Lower leg skin (tissue), 3 donors: Measurements from ENCODE around the gene SWAP70.

Experiments used
- POLR2A ChIP-seq, 2 donors: fragments of 450-650 bp; IDR thresholded peaks; one replicate each; pipeline ENCODE4 v1.6.1; 2016 to 2017; ENCODE audit warnings: antibody characterized with exemption in 2 of 2, mild to moderate bottlenecking in 1 of 2, moderate library complexity in 1 of 2
- TF ChIP-seq, protein P1 (sequence below), 3 donors: fragments of 450-650 bp; IDR thresholded peaks; one replicate each; pipeline ENCODE4 v1.5.1; 2016; ENCODE audit warnings: antibody characterized with exemption in 3 of 3, mild to moderate bottlenecking in 3 of 3, moderate library complexity in 2 of 3

GRCh38 chr11:9657531-9657930 lies 6.3 kb upstream of the SWAP70 start:
- TF ChIP-seq, protein P1, sequence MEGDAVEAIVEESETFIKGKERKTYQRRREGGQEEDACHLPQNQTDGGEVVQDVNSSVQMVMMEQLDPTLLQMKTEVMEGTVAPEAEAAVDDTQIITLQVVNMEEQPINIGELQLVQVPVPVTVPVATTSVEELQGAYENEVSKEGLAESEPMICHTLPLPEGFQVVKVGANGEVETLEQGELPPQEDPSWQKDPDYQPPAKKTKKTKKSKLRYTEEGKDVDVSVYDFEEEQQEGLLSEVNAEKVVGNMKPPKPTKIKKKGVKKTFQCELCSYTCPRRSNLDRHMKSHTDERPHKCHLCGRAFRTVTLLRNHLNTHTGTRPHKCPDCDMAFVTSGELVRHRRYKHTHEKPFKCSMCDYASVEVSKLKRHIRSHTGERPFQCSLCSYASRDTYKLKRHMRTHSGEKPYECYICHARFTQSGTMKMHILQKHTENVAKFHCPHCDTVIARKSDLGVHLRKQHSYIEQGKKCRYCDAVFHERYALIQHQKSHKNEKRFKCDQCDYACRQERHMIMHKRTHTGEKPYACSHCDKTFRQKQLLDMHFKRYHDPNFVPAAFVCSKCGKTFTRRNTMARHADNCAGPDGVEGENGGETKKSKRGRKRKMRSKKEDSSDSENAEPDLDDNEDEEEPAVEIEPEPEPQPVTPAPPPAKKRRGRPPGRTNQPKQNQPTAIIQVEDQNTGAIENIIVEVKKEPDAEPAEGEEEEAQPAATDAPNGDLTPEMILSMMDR (IDR thresholded peaks at IDR 0.05): no peak
- no peak for TF ChIP-seq POLR2A (IDR thresholded peaks at IDR 0.05)
